HuH-7.5 (cell line): Measurements from ENCODE around the gene GNAI3.
A peak's percentile ranks its signal among the peaks of the same experiment; 100 is the strongest.

Experiments used
- DNase-seq: peaks from one replicate; pipeline ENCODE4 v3.0.0; 2011; ENCODE audit warnings: low spot score

GNAI3 gene

GRCh38 chr1:109548321-109549267, at the start of gene GNAI3:
Gene GNAI3, plus strand, starts transcription at chr1:109548615. Its CDS starts 106 bp downstream, at chr1:109548721.
- peak; percentile 86 for DNase-seq

GRCh38 chr1:109499081-109499480, 49.3 kb upstream of the GNAI3 start:
- DNase-seq, result no peak

- DNase-seq, result peak; percentile 36
These were observed 48.5 kb upstream of the GNAI3 start for GRCh38 chr1:109499661-109500536.

GRCh38 chr1:109500941-109501381, 47.5 kb upstream of the GNAI3 start:
- no peak for DNase-seq

- DNase-seq, result no peak
These were observed 46.6 kb upstream of the GNAI3 start for GRCh38 chr1:109501644-109502363.

- DNase-seq, result no peak
These were observed 46.0 kb upstream of the GNAI3 start for GRCh38 chr1:109502364-109502851.

- no peak for DNase-seq
These were observed 44.5 kb upstream of the GNAI3 start for GRCh38 chr1:109503935-109504334.

GRCh38 chr1:109504974-109505373, 43.4 kb upstream of the GNAI3 start:
- no peak for DNase-seq

GRCh38 chr1:109508001-109508872, 40.2 kb upstream of the GNAI3 start:
- DNase-seq, result no peak

- DNase-seq, result no peak
These were observed 39.6 kb upstream of the GNAI3 start for GRCh38 chr1:109508873-109509175.

- peak; percentile 85 for DNase-seq
These were observed 39.0 kb upstream of the GNAI3 start, which contains the start of gene AMIGO1 for GRCh38 chr1:109509176-109510134. Gene AMIGO1, minus strand, starts transcription at chr1:109509727. Its CDS starts 815 bp downstream, at chr1:109508912.

GRCh38 chr1:109513110-109513710, 35.2 kb upstream of the GNAI3 start:
- no peak for DNase-seq

- DNase-seq, result no peak
These were observed 33.6 kb upstream of the GNAI3 start for GRCh38 chr1:109514846-109515245.

GRCh38 chr1:109516872-109517271, 31.5 kb upstream of the GNAI3 start:
- no peak for DNase-seq

GRCh38 chr1:109517337-109517736, 31.1 kb upstream of the GNAI3 start:
- no peak for DNase-seq

GRCh38 chr1:109521002-109521951, 27.1 kb upstream of the GNAI3 start:
- no peak for DNase-seq

GRCh38 chr1:109522026-109522425, 26.4 kb upstream of the GNAI3 start:
- no peak for DNase-seq

GRCh38 chr1:109523706-109524105, 24.7 kb upstream of the GNAI3 start:
- DNase-seq, result no peak
